ENCODE data around the gene TNK2.

The TNK2 gene

GRCh38 chr3:195815169-195815771 is 93.1 kb downstream of the TNK2 start:
- no peak for DNase-seq

- no peak for DNase-seq
These were observed 94.3 kb downstream of the TNK2 start for GRCh38 chr3:195813916-195814640.

All from CD4-positive, alpha-beta T cell treated with Interleukin-12 subunit alpha and Interleukin-12 subunit beta, for 1 hour (primary cell).